Lung (tissue), 12 donors: ENCODE measurements around the gene BMP6. TPM values are rescaled to one million over a fixed set of nuclear protein-coding genes. Genes with fewer than 3 reads are reported as not detected.
A peak's percentile ranks its signal among the peaks of the same experiment; 100 is the strongest.

Source experiments
- ATAC-seq: fragments of 200-7000 bp; cut with Tn5 transposase; one replicate; pipeline ENCODE4 v1.9.1; 2020; ENCODE audit warnings: moderate number of reproducible peaks; ENCODE audit not compliant: insufficient read depth, low FRiP score
- DNase-seq, 3 donors: peaks; one replicate each; pipeline ENCODE4 v3.0.0-alpha.2; 2013 to 2017
- H3K27ac ChIP-seq, 2 donors: one replicate each; pipeline ENCODE4 v1.5.1; 2013; ENCODE audit warnings: mild to moderate bottlenecking in 2 of 2, moderate library complexity in 2 of 2, control low read depth in 1 of 2, inconsistent platforms in 1 of 2, low read depth in 1 of 2, low read length in 1 of 2
- H3K27me3 ChIP-seq, 3 donors: one replicate each; pipeline ENCODE4 v1.5.1; 2013; ENCODE audit warnings: low read length in 2 of 3; ENCODE audit not compliant: control insufficient read depth in 3 of 3, insufficient read depth in 3 of 3
- H3K36me3 ChIP-seq, 4 donors: one replicate each; pipeline ENCODE4 v1.5.1; 2013; ENCODE audit warnings: low read length in 4 of 4, mild to moderate bottlenecking in 1 of 4, moderate library complexity in 1 of 4; ENCODE audit not compliant: control insufficient read depth in 4 of 4, insufficient read depth in 4 of 4
- H3K4me1 ChIP-seq, 5 donors: one replicate each; pipeline ENCODE4 v1.5.1; 2013; ENCODE audit warnings: low read length in 5 of 5, mild to moderate bottlenecking in 2 of 5, moderate library complexity in 1 of 5; ENCODE audit not compliant: control insufficient read depth in 5 of 5, insufficient read depth in 5 of 5
- H3K4me3 ChIP-seq: one replicate; pipeline ENCODE4 v1.5.1; 2013; ENCODE audit warnings: mild to moderate bottlenecking, control low read depth, moderate library complexity
- H3K9ac ChIP-seq, 2 donors: one replicate each; pipeline ENCODE4 v1.5.1; 2013; ENCODE audit warnings: low read length in 2 of 2, control low read depth in 1 of 2; ENCODE audit not compliant: insufficient read depth in 1 of 2
- H3K9me3 ChIP-seq, 4 donors: one replicate each; pipeline ENCODE4 v1.5.1; 2013; ENCODE audit warnings: low read length in 3 of 4, mild to moderate bottlenecking in 1 of 4, moderate library complexity in 1 of 4; ENCODE audit not compliant: control insufficient read depth in 4 of 4, insufficient read depth in 3 of 4
- CTCF ChIP-seq: IDR thresholded peaks from 2 replicates; pipeline ENCODE4 v1.5.1; 2012; ENCODE audit warnings: mild to moderate bottlenecking; ENCODE audit errors: control extremely low read depth, extremely low read depth
- WGBS, 2 donors: extraction: QIAGEN DNeasy Blood & Tissue Kit; methylation state at CpG; one replicate each; pipeline ENCODE4 v1.1.7; 2013; 5-methylcytosine and 5-hydroxymethylcytosine counted together
- polyA plus RNA-seq, 2 donors: library from polyadenylated mRNA; stranded (reverse); fragments of 200-250 nt; gene quantifications; one replicate each; pipeline ENCODE4 v1.2.1, GENCODE V29; 2013
- total RNA-seq, 2 donors: library from RNA; depleted of rRNA in 1 of 2; stranded (reverse); fragments of >200 nt in 1 of 2; gene quantifications; one replicate each; pipeline ENCODE4 v1.2.1, GENCODE V29; 2014 to 2021
- donor health status: control.
- donor health status: control.
- donor health status: Bipolar disorder and iron deficiency.
- donor health status: healthy.
- donor health status: DM: yes; HTN: yes; CAD: no.

Gene BMP6
- total and polyA plus RNA-seq, 4 donors = 2.3 to 17.3 (median 10.6) TPM

GRCh38 chr6:7848229-7848628, 122.3 kb downstream of the BMP6 start:
- 87 to 91% methylated on average over 4 of the region's 4 CpGs for WGBS, 2 donors
- no peak overlapping the region for H3K27ac ChIP-seq
- H3K9ac ChIP-seq = no peak overlapping the region
- H3K4me3 ChIP-seq = no peak overlapping the region
- H3K9me3 ChIP-seq = peaks cover 0 to 8% (median 5%) of the 10 kb centered on the region in 4 donors
- no peaks in the 10 kb centered on the region for H3K27me3 ChIP-seq
- TF ChIP-seq CTCF = no peak
- H3K4me1 ChIP-seq = peaks cover 0 to 12% (median 0%) of the 10 kb centered on the region in 5 donors
- ATAC-seq = no peak
- no peaks in the 10 kb centered on the region for H3K36me3 ChIP-seq
- no peak for DNase-seq

- H3K9me3 ChIP-seq = peaks cover 0 to 8% (median 5%) of the 10 kb centered on the region in 4 donors
- TF ChIP-seq CTCF = no peak
- H3K27me3 ChIP-seq = no peaks in the 10 kb centered on the region
- ATAC-seq (no peak), DNase-seq (no peak)
- H3K36me3 ChIP-seq = no peaks in the 10 kb centered on the region
- H3K4me1 ChIP-seq = peaks cover 0 to 7% (median 0%) of the 10 kb centered on the region in 5 donors
- no peak overlapping the region for H3K4me3 ChIP-seq
- no peak overlapping the region for H3K27ac ChIP-seq
- no peak overlapping the region for H3K9ac ChIP-seq
Observed at GRCh38 chr6:7851780-7852179, 125.9 kb downstream of the BMP6 start.

GRCh38 chr6:7859591-7859990, 133.7 kb downstream of the BMP6 start:
- WGBS, 2 donors = 71 to 78% methylated on average over 6 of the region's 6 CpGs
- H3K4me1 ChIP-seq = no peaks in the 10 kb centered on the region
- no peak overlapping the region for H3K4me3 ChIP-seq
- H3K9ac ChIP-seq = no peak overlapping the region
- no peak for DNase-seq
- H3K9me3 ChIP-seq = peaks cover 0 to 2% (median 0%) of the 10 kb centered on the region in 4 donors
- no peaks in the 10 kb centered on the region for H3K36me3 ChIP-seq
- no peak overlapping the region for H3K27ac ChIP-seq
- TF ChIP-seq CTCF = no peak
- no peaks in the 10 kb centered on the region for H3K27me3 ChIP-seq
- ATAC-seq = no peak

- Histone ChIP-seq H3K27ac (no peak overlapping the region), H3K36me3 (no peaks in the 10 kb centered on the region), H3K9me3 (peaks cover 0 to 3% (median 0%) of the 10 kb centered on the region in 4 donors), H3K4me1 (peaks cover 0 to 5% (median 0%) of the 10 kb centered on the region in 5 donors), H3K4me3 (no peak overlapping the region), H3K9ac (no peak overlapping the region), H3K27me3 (no peaks in the 10 kb centered on the region)
- ATAC-seq (no peak), DNase-seq (peak in 1 of 3 donors; percentile 12)
- TF ChIP-seq CTCF = no peak
- 53 to 60% methylated on average over 6 of the region's 6 CpGs for WGBS, 2 donors
Observed at GRCh38 chr6:7865781-7866180, 139.9 kb downstream of the BMP6 start.
